Activated gamma-delta T cell treated with anti-CD3 and anti-CD28 coated beads, Interleukin-2, amount 50 U/mL, for 16 hours (primary cell): Measurements from ENCODE around the gene NEDD4L.

ENCODE experiments used
- DNase-seq: peaks from one replicate; pipeline ENCODE4 v3.0.0-alpha.2; 2020; ENCODE audit warnings: low read depth

NEDD4L gene

GRCh38 chr18:58212274-58212673, 168.2 kb downstream of the NEDD4L start:
- DNase-seq = no peak

- no peak for DNase-seq
Observed at GRCh38 chr18:58213440-58213839, 169.4 kb downstream of the NEDD4L start.

- no peak for DNase-seq
Observed at GRCh38 chr18:58215011-58215410, 171.0 kb downstream of the NEDD4L start.

- DNase-seq = no peak
Observed at GRCh38 chr18:58216071-58216481, 172.1 kb downstream of the NEDD4L start.

GRCh38 chr18:58217052-58217451, 173.0 kb downstream of the NEDD4L start:
- no peak for DNase-seq

- no peak for DNase-seq
Observed at GRCh38 chr18:58218117-58218516, 174.1 kb downstream of the NEDD4L start.

- no peak for DNase-seq
Observed at GRCh38 chr18:58221060-58221725, 177.2 kb downstream of the NEDD4L start.

- no peak for DNase-seq
Observed at GRCh38 chr18:58222432-58223125, 178.6 kb downstream of the NEDD4L start.

GRCh38 chr18:58223717-58224424, 179.8 kb downstream of the NEDD4L start:
- DNase-seq = no peak

- DNase-seq = no peak
Observed at GRCh38 chr18:58224425-58224750, 180.4 kb downstream of the NEDD4L start.

- DNase-seq = no peak
Observed at GRCh38 chr18:58225101-58225500, 181.1 kb downstream of the NEDD4L start.

- no peak for DNase-seq
Observed at GRCh38 chr18:58226429-58226828, 182.4 kb downstream of the NEDD4L start.

- DNase-seq = no peak
Observed at GRCh38 chr18:58227361-58227930, 183.4 kb downstream of the NEDD4L start.

GRCh38 chr18:58228176-58228575, 184.2 kb downstream of the NEDD4L start:
- no peak for DNase-seq

- DNase-seq = no peak
Observed at GRCh38 chr18:58228762-58229161, 184.7 kb downstream of the NEDD4L start.

GRCh38 chr18:58229162-58229561, 185.1 kb downstream of the NEDD4L start:
- no peak for DNase-seq

GRCh38 chr18:58230438-58231179, 186.6 kb downstream of the NEDD4L start:
- DNase-seq = no peak

- DNase-seq = no peak
Observed at GRCh38 chr18:58231930-58232329, 187.9 kb downstream of the NEDD4L start.

GRCh38 chr18:58232668-58233067, 188.6 kb downstream of the NEDD4L start:
- DNase-seq = no peak

GRCh38 chr18:58234359-58234741, 190.3 kb downstream of the NEDD4L start:
- DNase-seq = no peak

GRCh38 chr18:58235001-58235436, 191.0 kb downstream of the NEDD4L start:
- no peak for DNase-seq

GRCh38 chr18:58239879-58240278, 195.9 kb downstream of the NEDD4L start:
- no peak for DNase-seq
